GM18870 (cell line): ENCODE measurements around the gene SF3A1.
"Not testable (repeated sequence)": the region's sequence is repeated elsewhere in the genome, so short reads cannot be mapped to it uniquely, and the experiment has no call there.

Experiments
- ATAC-seq: cut with Tn5 transposase; IDR thresholded peaks from one replicate; pipeline ENCODE4 v1.9.1; 2021; ENCODE audit warnings: moderate library complexity; ENCODE audit not compliant: unreplicated experiment

SF3A1 gene, protein sequence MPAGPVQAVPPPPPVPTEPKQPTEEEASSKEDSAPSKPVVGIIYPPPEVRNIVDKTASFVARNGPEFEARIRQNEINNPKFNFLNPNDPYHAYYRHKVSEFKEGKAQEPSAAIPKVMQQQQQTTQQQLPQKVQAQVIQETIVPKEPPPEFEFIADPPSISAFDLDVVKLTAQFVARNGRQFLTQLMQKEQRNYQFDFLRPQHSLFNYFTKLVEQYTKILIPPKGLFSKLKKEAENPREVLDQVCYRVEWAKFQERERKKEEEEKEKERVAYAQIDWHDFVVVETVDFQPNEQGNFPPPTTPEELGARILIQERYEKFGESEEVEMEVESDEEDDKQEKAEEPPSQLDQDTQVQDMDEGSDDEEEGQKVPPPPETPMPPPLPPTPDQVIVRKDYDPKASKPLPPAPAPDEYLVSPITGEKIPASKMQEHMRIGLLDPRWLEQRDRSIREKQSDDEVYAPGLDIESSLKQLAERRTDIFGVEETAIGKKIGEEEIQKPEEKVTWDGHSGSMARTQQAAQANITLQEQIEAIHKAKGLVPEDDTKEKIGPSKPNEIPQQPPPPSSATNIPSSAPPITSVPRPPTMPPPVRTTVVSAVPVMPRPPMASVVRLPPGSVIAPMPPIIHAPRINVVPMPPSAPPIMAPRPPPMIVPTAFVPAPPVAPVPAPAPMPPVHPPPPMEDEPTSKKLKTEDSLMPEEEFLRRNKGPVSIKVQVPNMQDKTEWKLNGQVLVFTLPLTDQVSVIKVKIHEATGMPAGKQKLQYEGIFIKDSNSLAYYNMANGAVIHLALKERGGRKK

DNA sequence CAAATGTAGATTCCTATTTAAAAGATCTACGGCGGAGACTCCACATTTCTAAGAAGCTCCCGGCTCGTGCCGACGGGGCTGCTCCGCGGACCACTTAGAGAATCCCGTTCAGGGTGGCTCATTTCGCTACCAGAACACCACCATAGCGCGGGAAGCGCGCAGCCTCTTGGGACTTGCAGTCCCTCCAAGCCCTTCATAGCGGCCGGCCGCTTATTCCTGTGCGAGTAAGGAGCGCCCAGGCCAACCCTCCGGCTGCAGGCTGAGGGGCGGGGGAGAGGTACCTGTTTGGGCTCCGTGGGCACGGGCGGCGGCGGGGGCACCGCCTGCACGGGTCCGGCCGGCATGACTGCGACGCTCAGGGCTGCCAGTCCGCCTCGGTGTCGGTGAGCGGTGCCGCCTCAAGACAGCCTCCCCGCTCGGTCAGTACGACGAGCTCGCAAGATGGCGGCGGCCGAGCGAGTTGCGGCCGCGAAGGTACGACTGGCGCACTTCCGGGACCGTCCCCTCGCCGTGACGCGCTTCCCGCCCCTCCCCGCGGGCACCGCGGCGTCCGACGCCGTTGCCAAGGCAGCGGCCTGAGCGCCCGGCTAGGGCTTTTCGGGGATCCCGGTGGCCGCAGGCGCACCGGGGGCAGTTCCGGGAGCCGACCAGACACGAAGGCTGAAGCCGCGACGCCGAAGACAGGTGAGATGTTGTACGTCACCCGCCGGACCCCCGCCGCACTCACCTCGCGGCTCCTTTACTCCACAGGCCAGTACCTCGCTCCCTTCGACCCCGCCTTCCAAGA, at the start of gene SF3A1, which contains the start of gene CCDC157:
Gene SF3A1, minus strand, starts transcription at position 446 of the 787 bp plus-strand sequence. Its CDS starts 102 bp downstream, at position 344.
Gene CCDC157, plus strand, starts transcription at position 559 of the 787 bp plus-strand sequence. CDS start 8,994 bp downstream, outside the sequence.
- peak; percentile 67 for ATAC-seq

- no peak for ATAC-seq
Observed at GRCh38 chr22:30406400-30406799, 49.7 kb upstream of the SF3A1 start.

- no peak for ATAC-seq
Observed at GRCh38 chr22:30405731-30406130, 49.0 kb upstream of the SF3A1 start.

DNA sequence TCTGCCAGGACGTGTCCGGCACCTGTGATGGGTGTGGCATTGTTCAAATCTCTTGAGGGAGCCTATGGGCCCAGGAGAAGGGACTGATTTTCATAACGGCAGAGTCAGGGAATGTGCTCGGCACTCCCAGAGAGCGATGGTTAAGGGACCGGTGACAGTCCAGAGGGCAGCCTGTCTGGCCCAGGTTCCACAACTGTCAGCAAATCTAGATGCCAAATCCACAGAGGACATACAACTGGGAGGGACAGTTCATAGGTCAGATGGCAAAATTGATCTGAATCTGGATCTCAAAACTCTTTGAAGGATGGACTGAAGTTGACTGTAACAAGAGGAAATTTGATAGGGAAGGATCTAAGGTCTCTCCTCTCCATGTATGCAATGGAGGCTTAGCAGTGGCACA, 47.6 kb upstream of the SF3A1 start:
- no peak for ATAC-seq

DNA sequence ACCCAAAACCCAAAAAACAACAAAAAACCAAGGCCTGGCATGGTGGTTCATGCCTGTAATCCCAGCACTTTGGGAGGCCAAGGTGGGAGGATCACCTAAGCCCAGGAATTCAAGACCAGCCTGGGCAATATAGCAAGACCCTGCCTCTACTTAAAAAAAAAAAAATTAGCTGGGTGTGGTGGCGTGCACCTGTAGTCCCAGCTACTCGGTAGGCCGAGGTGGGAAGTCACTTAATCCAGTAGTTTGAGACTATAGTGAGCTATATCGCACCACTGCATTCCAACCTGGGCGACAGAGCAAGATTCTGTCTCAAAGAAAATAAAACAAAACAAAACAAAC, 46.0 kb upstream of the SF3A1 start:
- ATAC-seq, result not testable (repeated sequence)

- no peak for ATAC-seq
Observed at GRCh38 chr22:30402028-30402765, 45.5 kb upstream of the SF3A1 start.

- not testable (repeated sequence) for ATAC-seq
Observed at GRCh38 chr22:30401024-30401423, 44.3 kb upstream of the SF3A1 start.

GRCh38 chr22:30400159-30400558, 43.5 kb upstream of the SF3A1 start:
- no peak for ATAC-seq

DNA sequence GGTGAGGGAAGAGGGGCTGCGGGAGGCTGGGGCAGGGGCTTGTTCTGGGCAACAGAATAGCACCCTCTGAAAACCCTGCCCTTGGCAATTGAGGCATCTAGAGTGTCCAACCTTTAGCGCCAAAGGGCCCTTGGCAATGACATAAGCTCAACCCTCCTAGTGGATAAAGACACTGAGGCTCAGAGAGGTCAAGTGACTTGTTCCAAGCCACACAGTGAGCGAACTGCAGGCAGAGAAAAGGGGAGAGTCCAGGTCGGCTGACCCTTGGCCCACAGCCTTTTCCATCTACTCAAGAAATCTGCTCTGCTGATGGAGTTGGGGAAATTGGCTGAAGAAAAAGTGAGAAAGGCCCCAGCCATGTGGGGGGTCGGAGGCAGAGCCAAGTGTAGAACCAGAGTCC, 43.0 kb upstream of the SF3A1 start:
- no peak for ATAC-seq

DNA sequence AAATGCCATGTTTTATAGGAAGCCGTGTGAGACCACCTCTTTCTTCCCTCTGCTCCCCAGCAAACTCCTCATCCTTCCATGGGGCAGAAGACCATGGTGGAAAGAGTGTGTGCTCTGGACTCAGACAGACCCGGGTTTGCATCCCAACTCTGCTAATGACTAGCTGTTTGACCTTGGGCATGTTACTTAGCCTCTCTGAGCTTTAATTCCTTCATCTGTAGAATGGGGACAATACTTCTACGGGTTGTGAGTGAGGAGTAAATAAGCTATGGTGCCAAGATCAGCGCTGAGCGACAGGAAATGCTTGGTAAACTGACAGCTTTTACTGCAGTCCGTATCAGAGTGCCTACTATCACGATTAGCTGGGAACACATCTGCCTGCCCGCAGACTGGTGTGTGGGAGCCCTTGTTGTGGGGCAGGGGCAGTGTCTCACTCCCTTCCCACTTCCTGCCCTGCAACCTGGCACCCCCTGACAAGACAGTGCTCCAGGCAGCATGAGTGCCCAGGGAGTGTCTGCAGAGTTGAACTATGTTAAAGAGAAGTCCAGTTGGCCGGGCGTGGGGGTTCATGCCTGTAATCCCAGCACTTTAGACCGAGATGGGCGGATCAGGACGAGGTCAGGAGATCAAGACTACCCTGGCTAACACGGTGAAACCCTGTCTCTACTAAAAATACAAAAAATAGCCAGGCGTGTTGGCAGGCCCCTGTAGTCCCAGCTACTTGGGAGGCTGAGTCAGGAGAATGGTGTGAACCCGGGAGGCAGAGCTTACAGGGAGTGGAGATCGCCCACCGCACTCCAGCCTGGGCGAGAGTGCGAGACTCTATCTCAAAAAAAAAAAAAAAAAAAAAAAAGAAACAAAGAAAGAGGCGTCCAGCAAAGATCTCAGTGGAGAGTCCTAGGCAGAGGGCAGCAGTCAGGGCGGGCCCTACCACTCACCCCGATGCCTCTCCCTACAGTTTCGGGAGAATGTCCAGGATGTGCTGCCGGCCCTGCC, 42.3 kb upstream of the SF3A1 start:
- no peak for ATAC-seq

GRCh38 chr22:30397656-30398635, 41.3 kb upstream of the SF3A1 start:
- ATAC-seq, result no peak

DNA sequence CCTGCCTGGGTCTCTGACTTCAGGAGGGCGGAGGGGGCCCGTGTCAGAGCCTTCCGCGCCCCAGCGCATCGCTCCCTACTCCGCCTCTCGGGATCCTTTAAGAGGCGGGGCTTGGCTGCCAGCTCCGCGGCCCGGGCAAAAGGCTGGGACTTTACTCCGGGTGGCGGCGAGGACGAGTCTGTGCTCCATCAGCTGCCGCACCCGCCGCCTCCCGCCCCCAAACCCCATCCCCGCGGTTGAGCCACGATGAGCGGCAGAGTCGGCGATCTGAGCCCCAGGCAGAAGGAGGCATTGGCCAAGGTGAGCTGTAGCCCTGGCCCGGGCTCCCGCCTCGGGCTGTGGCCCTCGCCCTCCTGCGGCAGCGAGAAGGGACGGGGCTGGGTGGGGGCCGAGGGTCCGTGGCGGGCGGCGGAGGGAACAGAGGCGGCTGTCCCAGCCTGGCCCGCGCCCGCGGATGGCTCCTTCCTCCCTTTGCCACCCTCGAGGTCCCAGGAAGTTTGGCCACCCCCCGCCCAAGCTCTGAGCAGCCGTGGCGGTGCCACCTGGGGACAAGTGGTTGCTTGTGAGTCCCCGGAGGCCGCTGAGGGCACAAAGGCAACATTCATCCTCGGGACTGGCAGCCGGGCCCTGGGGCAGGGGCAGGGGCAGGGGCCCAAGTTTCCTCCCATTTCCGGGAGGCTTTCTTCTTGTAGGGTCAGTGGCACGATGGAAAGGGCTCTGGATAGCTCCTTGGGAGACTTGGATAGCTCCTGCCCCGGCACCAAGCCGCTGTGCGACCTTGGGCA, 40.4 kb upstream of the SF3A1 start, which contains the start of gene SEC14L2:
Gene SEC14L2, plus strand, starts transcription at position 148 of the 785 bp plus-strand sequence. Its CDS starts 99 bp downstream, at position 247.
- no peak for ATAC-seq

DNA sequence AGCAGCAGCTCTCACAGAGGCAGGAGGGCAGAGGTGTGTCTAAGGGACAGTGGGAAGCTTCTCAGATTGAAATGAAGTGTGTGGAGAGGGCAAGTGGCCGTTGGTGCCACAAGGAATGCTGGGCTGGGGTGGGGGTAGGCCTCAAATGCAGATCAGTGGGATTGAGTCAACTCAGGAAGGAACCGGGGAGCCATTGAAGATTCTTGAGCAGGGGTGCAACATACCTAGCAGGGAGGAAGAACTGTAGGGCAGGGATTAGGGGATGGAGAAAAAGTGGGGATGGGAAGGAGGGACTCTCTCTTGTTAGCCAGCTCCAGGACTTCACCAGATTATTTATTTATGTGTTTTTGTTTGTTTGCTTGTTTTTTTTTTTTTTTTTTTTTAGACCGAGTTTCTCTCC, 37.2 kb upstream of the SF3A1 start:
- no peak for ATAC-seq

DNA sequence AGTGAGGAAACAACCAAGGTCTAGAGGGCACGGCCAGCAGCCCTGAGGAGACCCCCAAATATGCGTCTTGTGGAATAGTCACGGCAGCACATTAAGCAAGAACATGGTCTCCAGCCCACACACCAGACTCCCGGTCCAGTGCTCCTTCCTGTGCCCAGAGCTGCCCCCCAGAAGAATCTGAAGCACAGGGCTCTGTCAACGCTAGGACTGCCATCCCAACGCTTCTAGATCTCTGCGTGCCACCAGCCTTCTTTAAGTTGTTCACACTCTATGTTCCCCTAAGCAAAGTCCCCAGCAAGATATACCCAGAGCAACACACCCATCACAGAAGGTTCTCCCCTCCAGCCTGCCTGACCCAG, 36.6 kb upstream of the SF3A1 start:
- ATAC-seq, result no peak

DNA sequence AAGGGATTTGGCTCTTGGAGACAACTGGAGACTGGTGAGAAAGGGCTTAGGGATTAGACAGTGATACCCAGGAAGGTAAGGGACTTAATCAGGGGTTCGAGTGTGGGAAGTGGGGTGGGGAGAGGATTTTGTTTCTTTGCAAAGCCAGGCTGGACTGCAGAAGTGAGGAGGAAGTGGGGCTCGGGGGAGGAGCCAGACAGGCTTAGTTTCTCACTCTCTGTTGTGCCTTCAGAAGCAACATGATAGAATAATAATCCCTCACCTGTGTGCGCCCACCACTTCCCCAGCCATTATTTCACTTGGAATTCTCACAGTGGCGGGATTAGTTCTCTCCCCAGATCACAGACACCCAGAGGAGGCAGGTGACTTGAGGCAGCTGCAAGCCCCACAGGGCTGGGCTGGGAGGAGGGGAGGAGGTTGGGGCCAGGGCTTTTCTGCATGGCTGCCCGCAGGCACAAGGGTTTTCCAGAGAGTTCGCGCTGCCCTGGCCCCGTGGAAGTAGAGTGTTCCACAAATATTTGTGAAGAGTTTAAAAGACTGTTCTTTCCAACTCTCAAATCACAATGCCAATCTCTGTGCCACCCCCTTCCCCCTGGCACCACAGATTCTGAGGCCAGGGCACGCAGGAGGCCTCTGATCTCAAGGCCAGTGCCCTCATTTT, 36.1 kb upstream of the SF3A1 start:
- ATAC-seq, result no peak

DNA sequence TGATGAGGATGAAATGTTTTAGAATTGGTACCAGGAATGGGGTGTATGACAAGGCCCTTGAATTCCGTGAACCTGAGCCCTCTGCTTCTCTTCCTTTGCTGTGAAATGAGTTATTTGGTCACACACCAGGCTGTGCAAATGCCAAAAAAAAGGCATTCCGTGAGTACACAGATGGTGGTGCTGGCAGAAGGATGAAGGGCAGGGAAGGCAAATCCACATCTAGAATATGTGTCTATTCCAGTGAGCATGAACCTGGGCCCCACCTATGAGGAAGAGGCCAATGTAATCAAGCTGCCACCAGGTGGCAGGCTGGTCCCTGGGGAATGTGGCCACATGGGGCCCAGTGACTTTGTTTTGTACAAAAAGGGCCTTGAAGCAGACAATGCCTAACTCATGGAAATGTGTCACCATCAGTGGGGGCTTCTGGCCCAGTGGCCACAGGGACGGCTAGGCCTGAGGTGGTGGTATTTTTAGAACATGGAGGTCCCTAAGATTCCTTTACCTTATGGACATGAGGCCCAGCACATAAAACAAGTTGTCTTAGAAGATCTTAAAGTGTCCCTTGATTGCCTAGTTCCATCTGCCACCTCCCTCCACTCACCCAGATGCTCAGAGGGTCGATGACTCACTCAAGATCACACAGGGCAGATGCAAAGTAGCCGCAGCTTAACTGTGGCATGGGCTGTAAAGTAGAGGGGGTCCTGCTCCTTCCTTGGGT, 34.4 kb upstream of the SF3A1 start:
- ATAC-seq, result no peak
